ENCODE measurements around the gene TNFAIP2. TPM values are rescaled to one million over a fixed set of nuclear protein-coding genes. Genes with fewer than 3 reads are reported as not detected.
A peak's percentile ranks its signal among the peaks of the same experiment; 100 is the strongest.

The TNFAIP2 gene
- total RNA-seq, 6 experiments from 2014 or later = 23.2 to 122 (median 32.6) TPM

GRCh38 chr14:103158688-103159087 is 35.4 kb downstream of the TNFAIP2 start:
- H3K27me3 ChIP-seq = no peaks in the 10 kb centered on the region
- ATAC-seq (no peak), DNase-seq (no peak)
- no peak overlapping the region for H3K4me3 ChIP-seq
- no peaks in the 10 kb centered on the region for H3K36me3 ChIP-seq
- TF ChIP-seq, protein P1, sequence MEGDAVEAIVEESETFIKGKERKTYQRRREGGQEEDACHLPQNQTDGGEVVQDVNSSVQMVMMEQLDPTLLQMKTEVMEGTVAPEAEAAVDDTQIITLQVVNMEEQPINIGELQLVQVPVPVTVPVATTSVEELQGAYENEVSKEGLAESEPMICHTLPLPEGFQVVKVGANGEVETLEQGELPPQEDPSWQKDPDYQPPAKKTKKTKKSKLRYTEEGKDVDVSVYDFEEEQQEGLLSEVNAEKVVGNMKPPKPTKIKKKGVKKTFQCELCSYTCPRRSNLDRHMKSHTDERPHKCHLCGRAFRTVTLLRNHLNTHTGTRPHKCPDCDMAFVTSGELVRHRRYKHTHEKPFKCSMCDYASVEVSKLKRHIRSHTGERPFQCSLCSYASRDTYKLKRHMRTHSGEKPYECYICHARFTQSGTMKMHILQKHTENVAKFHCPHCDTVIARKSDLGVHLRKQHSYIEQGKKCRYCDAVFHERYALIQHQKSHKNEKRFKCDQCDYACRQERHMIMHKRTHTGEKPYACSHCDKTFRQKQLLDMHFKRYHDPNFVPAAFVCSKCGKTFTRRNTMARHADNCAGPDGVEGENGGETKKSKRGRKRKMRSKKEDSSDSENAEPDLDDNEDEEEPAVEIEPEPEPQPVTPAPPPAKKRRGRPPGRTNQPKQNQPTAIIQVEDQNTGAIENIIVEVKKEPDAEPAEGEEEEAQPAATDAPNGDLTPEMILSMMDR (IDR thresholded peaks at IDR 0.05) = no peak
- TF ChIP-seq POLR2A (IDR thresholded peaks at IDR 0.05) = no peak
- intact Hi-C loops (cut with DNase I) = no loop called here
- H3K4me1 ChIP-seq = peaks cover 0 to 12% (median 0%) of the 10 kb centered on the region in 4 donors
- H3K27ac ChIP-seq = no peak overlapping the region
- no peaks in the 10 kb centered on the region for H3K9me3 ChIP-seq
- WGBS (ENCODE audit: insufficient coverage, low coverage, low lambda C conversion rate, missing lambda C conversion rate) = 50% methylated on average over 1 of the region's 1 CpG

- Histone ChIP-seq H3K27ac (peak overlapping the region in 1 of 3 donors; percentile 60), H3K9me3 (no peaks in the 10 kb centered on the region), H3K36me3 (no peaks in the 10 kb centered on the region), H3K4me3 (no peak overlapping the region), H3K4me1 (peaks cover 0 to 4% (median 0%) of the 10 kb centered on the region in 4 donors), H3K27me3 (no peaks in the 10 kb centered on the region)
- intact Hi-C loops (cut with DNase I) = no loop called here
- DNase-seq = no peak
- WGBS (ENCODE audit: insufficient coverage, low coverage, low lambda C conversion rate, missing lambda C conversion rate) = 35% methylated on average over 2 of the region's 13 CpGs
- ATAC-seq = no peak
- no peak for TF ChIP-seq POLR2A (IDR thresholded peaks at IDR 0.05)
- TF ChIP-seq, protein P1 (IDR thresholded peaks at IDR 0.05) = no peak
Measured at GRCh38 chr14:103160321-103161053, 37.2 kb downstream of the TNFAIP2 start.

DNA sequence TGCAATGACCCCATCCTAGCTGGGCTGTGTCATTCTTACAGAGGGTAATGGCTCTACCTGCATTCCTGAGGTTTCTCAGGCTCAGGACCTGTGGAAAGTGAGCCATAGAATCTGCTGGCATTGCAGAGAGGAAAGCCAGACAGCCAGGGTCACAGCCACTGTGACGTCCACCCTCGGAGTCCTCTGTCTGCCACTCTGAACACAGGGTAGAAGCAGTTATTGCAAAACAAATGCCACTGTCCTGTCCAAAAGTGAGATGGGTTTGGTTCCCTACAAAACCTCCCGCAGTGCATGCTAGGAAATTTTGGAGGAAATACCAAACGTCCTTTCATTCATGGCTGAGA is 37.8 kb downstream of the TNFAIP2 start:
- intact Hi-C loops (cut with DNase I) = no loop called here
- H3K36me3 ChIP-seq = no peaks in the 10 kb centered on the region
- no peaks in the 10 kb centered on the region for H3K9me3 ChIP-seq
- peaks cover 0 to 4% (median 0%) of the 10 kb centered on the region in 4 donors for H3K4me1 ChIP-seq
- peak; percentile 47 to 84 (median 76) for DNase-seq
- ATAC-seq = peak; percentile 73 to 93 (median 90)
- no peak overlapping the region for H3K4me3 ChIP-seq
- no peaks in the 10 kb centered on the region for H3K27me3 ChIP-seq
- TF ChIP-seq, protein P1 (IDR thresholded peaks at IDR 0.05) = no peak
- no peak for TF ChIP-seq POLR2A (IDR thresholded peaks at IDR 0.05)
- 0% methylated on average over 1 of the region's 4 CpGs for WGBS (ENCODE audit: insufficient coverage, low coverage, low lambda C conversion rate, missing lambda C conversion rate)
- peak overlapping the region in 1 of 3 donors; percentile 60 for H3K27ac ChIP-seq

DNA sequence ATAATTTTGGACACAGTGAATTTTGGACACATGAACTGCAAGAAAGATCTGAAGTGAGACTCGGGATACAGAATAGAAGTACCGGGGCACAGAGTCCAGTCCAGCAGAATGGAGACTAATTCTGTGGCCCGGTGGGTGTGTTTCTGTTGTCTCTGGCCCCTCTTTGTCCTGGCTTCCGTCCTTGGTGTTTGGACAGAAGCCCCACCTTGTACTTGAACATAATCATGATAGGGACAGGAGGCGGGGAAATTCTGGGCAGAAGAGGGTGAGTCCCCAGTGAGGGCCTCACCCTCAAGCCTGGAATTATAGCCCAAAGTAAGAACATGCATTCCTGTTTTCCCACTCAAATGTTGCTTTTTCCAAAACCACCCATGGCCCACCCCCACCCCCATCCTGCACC is 39.9 kb downstream of the TNFAIP2 start:
- intact Hi-C loops (cut with DNase I) = no loop called here
- DNase-seq (no peak), ATAC-seq (no peak)
- 100% methylated on average over 2 of the region's 5 CpGs for WGBS (ENCODE audit: insufficient coverage, low coverage, low lambda C conversion rate, missing lambda C conversion rate)
- TF ChIP-seq POLR2A (IDR thresholded peaks at IDR 0.05) = no peak
- TF ChIP-seq, protein P1 (IDR thresholded peaks at IDR 0.05) = no peak
- no peaks in the 10 kb centered on the region for H3K36me3 ChIP-seq
- no peak overlapping the region for H3K4me3 ChIP-seq
- no peak overlapping the region for H3K27ac ChIP-seq
- no peaks in the 10 kb centered on the region for H3K27me3 ChIP-seq
- H3K4me1 ChIP-seq = peaks cover 0 to 4% (median 0%) of the 10 kb centered on the region in 4 donors
- H3K9me3 ChIP-seq = peaks cover 0 to 1% (median 0%) of the 10 kb centered on the region in 4 donors

Data from right lobe of liver (tissue), 6 donors.